Endodermal cell (in vitro differentiated cells): ENCODE measurements around the gene SIK2. TPM values are rescaled to one million over a fixed set of nuclear protein-coding genes. Genes with fewer than 3 reads are reported as not detected.

ENCODE experiments used
- DNase-seq: peaks from one replicate; pipeline ENCODE4 v3.0.0-alpha.2; 2017
- H3K27ac ChIP-seq: 2 replicates; pipeline ENCODE4 v1.5.1; 2013; ENCODE audit warnings: mild to moderate bottlenecking, low read depth, low read length, moderate library complexity
- H3K27me3 ChIP-seq: 2 replicates; pipeline ENCODE4 v1.6.1; 2013; ENCODE audit warnings: mild to moderate bottlenecking, low read length, moderate library complexity; ENCODE audit not compliant: insufficient read depth, control insufficient read depth, poor library complexity, severe bottlenecking
- H3K36me3 ChIP-seq: 2 replicates; pipeline ENCODE4 v1.7.0; 2013; ENCODE audit warnings: mild to moderate bottlenecking, low read length, moderate library complexity; ENCODE audit not compliant: control insufficient read depth, insufficient read depth
- H3K4me1 ChIP-seq: one replicate; pipeline ENCODE4 v1.7.0; 2013; ENCODE audit warnings: low read length; ENCODE audit not compliant: control insufficient read depth, insufficient read depth
- H3K4me3 ChIP-seq: 2 replicates; pipeline ENCODE4 v1.5.1; 2013; ENCODE audit warnings: mild to moderate bottlenecking, low read length, moderate library complexity
- H3K9ac ChIP-seq: 2 replicates; pipeline ENCODE4 v1.6.1; 2013; ENCODE audit warnings: mild to moderate bottlenecking, low read length, moderate library complexity; ENCODE audit not compliant: poor library complexity, severe bottlenecking; ENCODE audit errors: extremely low read depth
- H3K9me3 ChIP-seq: 2 replicates; pipeline ENCODE4 v1.6.1; 2013; ENCODE audit warnings: mild to moderate bottlenecking, low read length, moderate library complexity; ENCODE audit not compliant: control insufficient read depth
- H3K27ac Mint-ChIP-seq: 2 replicates; pipeline ENCODE4 v1.8.0; 2020; ENCODE audit warnings: mixed read lengths
- H3K27me3 Mint-ChIP-seq: 2 replicates; pipeline ENCODE4 v1.8.0; 2021; ENCODE audit warnings: mild to moderate bottlenecking, mixed read lengths; ENCODE audit not compliant: insufficient read depth
- H3K36me3 Mint-ChIP-seq: 2 replicates; pipeline ENCODE4 v1.8.0; 2020; ENCODE audit warnings: low read depth, mixed read lengths
- H3K4me1 Mint-ChIP-seq: 2 replicates; pipeline ENCODE4 v1.8.0; 2020; ENCODE audit warnings: mixed read lengths
- H3K4me3 Mint-ChIP-seq: 2 replicates; pipeline ENCODE4 v1.8.0; 2020; ENCODE audit warnings: mild to moderate bottlenecking, moderate library complexity, mixed read lengths
- H3K9me3 Mint-ChIP-seq: 2 replicates; pipeline ENCODE4 v1.8.0; 2020; ENCODE audit warnings: mild to moderate bottlenecking, mixed read lengths
- WGBS, 2 experiments: methylation state at CpG; one replicate each; pipeline versions ENCODE4 v1.1.5 to v1.1.7; 2013; ENCODE audit warnings: missing lambda C conversion rate in 2 of 2, mixed read lengths in 1 of 2; ENCODE audit not compliant: insufficient coverage in 1 of 2, insufficient read length in 1 of 2; 5-methylcytosine and 5-hydroxymethylcytosine counted together
- total RNA-seq, 2 donors: library from RNA; stranded (reverse); fragmentation: NEBNext Ultra II Directional in 1 of 2; extraction: Animal tissue kit (Norgen Biotek cat#: 25700) in 1 of 2; gene quantifications; 2 replicates in 1 of 2; 3 replicates in 1 of 2; pipeline ENCODE4 v1.2.1, GENCODE V29; 2021
- TF ChIP-seq, protein P1 (sequence below): fragments of 200-600 bp; sonication (generic); conservative IDR thresholded peaks from 2 replicates; pipeline ENCODE4 v1.5.0; 2021; ENCODE audit warnings: antibody characterized with exemption, mild to moderate bottlenecking

Gene SIK2
- total RNA-seq, 2 donors from 2014 or later, result 13.2 to 13.4 TPM

- H3K27me3 Mint-ChIP-seq, result peaks cover 11% of the 10 kb centered on the region
- peaks cover 10% of the 10 kb centered on the region for H3K4me1 Mint-ChIP-seq
- Histone ChIP-seq H3K9me3 (peaks cover 12% of the 10 kb centered on the region), H3K36me3 (no peaks in the 10 kb centered on the region), H3K27ac (no peak overlapping the region), H3K4me1 (peaks cover 2% of the 10 kb centered on the region), H3K9ac (no peak overlapping the region), H3K4me3 (no peak overlapping the region), H3K27me3 (no peaks in the 10 kb centered on the region)
- H3K27ac Mint-ChIP-seq, result no peak overlapping the region
- H3K36me3 Mint-ChIP-seq, result no peaks in the 10 kb centered on the region
- TF ChIP-seq, protein P1, sequence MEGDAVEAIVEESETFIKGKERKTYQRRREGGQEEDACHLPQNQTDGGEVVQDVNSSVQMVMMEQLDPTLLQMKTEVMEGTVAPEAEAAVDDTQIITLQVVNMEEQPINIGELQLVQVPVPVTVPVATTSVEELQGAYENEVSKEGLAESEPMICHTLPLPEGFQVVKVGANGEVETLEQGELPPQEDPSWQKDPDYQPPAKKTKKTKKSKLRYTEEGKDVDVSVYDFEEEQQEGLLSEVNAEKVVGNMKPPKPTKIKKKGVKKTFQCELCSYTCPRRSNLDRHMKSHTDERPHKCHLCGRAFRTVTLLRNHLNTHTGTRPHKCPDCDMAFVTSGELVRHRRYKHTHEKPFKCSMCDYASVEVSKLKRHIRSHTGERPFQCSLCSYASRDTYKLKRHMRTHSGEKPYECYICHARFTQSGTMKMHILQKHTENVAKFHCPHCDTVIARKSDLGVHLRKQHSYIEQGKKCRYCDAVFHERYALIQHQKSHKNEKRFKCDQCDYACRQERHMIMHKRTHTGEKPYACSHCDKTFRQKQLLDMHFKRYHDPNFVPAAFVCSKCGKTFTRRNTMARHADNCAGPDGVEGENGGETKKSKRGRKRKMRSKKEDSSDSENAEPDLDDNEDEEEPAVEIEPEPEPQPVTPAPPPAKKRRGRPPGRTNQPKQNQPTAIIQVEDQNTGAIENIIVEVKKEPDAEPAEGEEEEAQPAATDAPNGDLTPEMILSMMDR, result no peak
- DNase-seq, result no peak
- peaks cover 3% of the 10 kb centered on the region for H3K9me3 Mint-ChIP-seq
- no peak overlapping the region for H3K4me3 Mint-ChIP-seq
These were observed 9.8 kb upstream of the SIK2 start for GRCh38 chr11:111592491-111592890.

GRCh38 chr11:111596319-111596718 lies 5.9 kb upstream of the SIK2 start:
- TF ChIP-seq, protein P1, result no peak
- WGBS, 2 experiments, result 100% methylated on average over 1 of the region's 1 CpG; no CpG with 5 or more reads in 1 of the 2 experiments
- H3K9ac ChIP-seq, result no peak overlapping the region
- H3K27me3 ChIP-seq, result peaks cover 3% of the 10 kb centered on the region
- no peaks in the 10 kb centered on the region for H3K4me1 ChIP-seq
- no peak overlapping the region for H3K4me3 ChIP-seq
- Mint-ChIP-seq H3K27me3 (peaks cover 31% of the 10 kb centered on the region), H3K9me3 (no peaks in the 10 kb centered on the region), H3K36me3 (no peaks in the 10 kb centered on the region), H3K4me1 (no peaks in the 10 kb centered on the region), H3K4me3 (no peak overlapping the region), H3K27ac (no peak overlapping the region)
- DNase-seq, result no peak
- H3K27ac ChIP-seq, result no peak overlapping the region
- peaks cover 8% of the 10 kb centered on the region for H3K9me3 ChIP-seq
- H3K36me3 ChIP-seq, result no peaks in the 10 kb centered on the region

DNA sequence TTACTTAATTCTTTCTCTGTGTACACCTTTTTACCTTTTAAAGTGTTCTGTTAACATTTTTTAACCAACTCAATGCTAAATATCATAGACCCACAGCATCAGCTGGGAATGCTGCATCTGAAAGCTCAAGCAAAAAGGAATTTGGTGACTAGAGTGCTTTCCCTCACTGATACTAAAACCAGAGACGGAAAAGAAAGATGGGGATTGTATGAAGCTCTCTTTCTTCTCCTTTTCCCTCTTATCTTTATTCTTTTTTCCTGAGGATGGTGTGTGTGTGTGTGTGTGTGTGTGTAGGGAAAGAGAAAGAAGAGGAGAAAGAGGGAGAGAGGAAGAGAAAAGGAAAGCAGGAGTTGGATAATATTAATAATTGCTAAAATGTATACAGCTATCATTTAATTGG lies 4.1 kb upstream of the SIK2 start:
- no peak overlapping the region for H3K27ac ChIP-seq
- no peaks in the 10 kb centered on the region for H3K36me3 Mint-ChIP-seq
- H3K4me3 Mint-ChIP-seq, result no peak overlapping the region
- peaks cover 36% of the 10 kb centered on the region for H3K27me3 Mint-ChIP-seq
- TF ChIP-seq, protein P1, result no peak
- no peaks in the 10 kb centered on the region for H3K36me3 ChIP-seq
- H3K4me3 ChIP-seq, result no peak overlapping the region
- no peaks in the 10 kb centered on the region for H3K4me1 ChIP-seq
- H3K9me3 ChIP-seq, result peaks cover 8% of the 10 kb centered on the region
- no peak for DNase-seq
- H3K27ac Mint-ChIP-seq, result no peak overlapping the region
- peaks cover 6% of the 10 kb centered on the region for H3K27me3 ChIP-seq
- peaks cover under 1% of the 10 kb centered on the region for H3K4me1 Mint-ChIP-seq
- H3K9me3 Mint-ChIP-seq, result no peaks in the 10 kb centered on the region
- 60% methylated on average over 1 of the region's 1 CpG; no CpG with 5 or more reads in 1 of the 2 experiments for WGBS, 2 experiments
- H3K9ac ChIP-seq, result no peak overlapping the region
